ENCODE measurements around the gene FCHSD2. TPM values are rescaled to one million over a fixed set of nuclear protein-coding genes. Genes with fewer than 3 reads are reported as not detected.

FCHSD2 gene
- total RNA-seq, 1 experiment from 2014 or later = 7.1 TPM

DNA sequence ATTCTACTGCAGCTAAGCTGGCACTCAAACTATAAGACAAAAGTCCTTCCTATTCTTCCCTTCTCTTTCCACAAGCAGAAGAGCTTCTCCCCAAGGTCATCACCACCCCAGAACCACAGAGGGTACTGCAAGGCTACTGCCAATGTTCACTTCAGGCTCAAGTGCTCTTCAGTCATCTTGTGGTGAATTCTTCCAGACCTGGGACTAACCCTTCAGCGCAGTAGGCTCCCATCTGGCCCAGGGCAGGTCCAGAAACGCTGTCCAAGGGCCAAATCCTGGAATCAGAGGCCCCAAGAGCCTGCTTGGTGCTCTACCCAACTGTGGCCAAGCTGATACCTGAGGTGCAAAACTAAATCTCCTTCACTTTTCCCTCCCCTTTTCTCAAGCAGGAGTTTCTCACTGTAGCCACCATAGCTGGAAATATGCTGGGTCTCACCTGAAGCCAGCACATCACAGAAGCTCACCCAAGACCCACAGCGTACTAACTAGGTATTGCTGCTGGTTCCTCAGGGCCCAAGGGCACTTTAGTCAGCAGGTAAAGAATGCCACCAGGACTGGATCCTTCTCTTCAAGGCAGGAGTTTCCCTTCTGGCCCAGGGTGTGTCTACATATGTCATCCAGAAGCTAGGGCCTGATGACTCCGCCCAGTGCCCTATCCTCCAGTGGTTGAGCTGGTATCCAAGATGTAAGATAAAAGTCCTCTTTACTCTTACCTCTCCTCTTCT lies 27.8 kb downstream of the FCHSD2 start:
- no peak for ATAC-seq
- Histone ChIP-seq H3K27ac (ENCODE audit: low read length) (peak overlapping the region; percentile 25), H3K4me3 (ENCODE audit: low read length) (no peak overlapping the region), H2AFZ (ENCODE audit: low read length) (no peak overlapping the region), H3K9ac (ENCODE audit: low read length) (no peak overlapping the region), H3K4me2 (ENCODE audit: low read length) (peak overlapping the region; percentile 13), H3K4me1 (ENCODE audit: insufficient read depth, low read length) (peaks cover 15% of the 10 kb centered on the region), H3F3A (ENCODE audit: low read length, unreplicated experiment) (no peaks in the 10 kb centered on the region), H3K79me2 (ENCODE audit: low read length) (no peaks in the 10 kb centered on the region), H4K20me1 (ENCODE audit: low read length) (no peaks in the 10 kb centered on the region), H3K9me2 (replicated peaks; ENCODE audit: low read length) (no peaks in the 10 kb centered on the region), H3K27me3 (ENCODE audit: low read length) (no peaks in the 10 kb centered on the region), H3K9me3 (ENCODE audit: low read length) (peaks cover 18% of the 10 kb centered on the region), H3K36me3 (ENCODE audit: low read depth, low read length) (no peaks in the 10 kb centered on the region)
- intact Hi-C loops (cut with micrococcal nuclease) = no loop called here
- POLR2A ChIA-PET (ENCODE audit: unreplicated experiment) = no interaction called here
- DNase-seq = peak; percentile 88
- no TSS peak for BruUV-seq (replicated peaks)
- CTCF ChIA-PET = interaction anchor here (0.5 kb wide), 1 partner anchor 41 kb away, joined by 13 read pairs; no protein-coding TSS in a partner anchor
- TF ChIP-seq EZH2phosphoT487 (IDR thresholded peaks at IDR 0.05; ENCODE audit: borderline replicate concordance, low read length) = no peak
- TF ChIP-seq, protein P1, sequence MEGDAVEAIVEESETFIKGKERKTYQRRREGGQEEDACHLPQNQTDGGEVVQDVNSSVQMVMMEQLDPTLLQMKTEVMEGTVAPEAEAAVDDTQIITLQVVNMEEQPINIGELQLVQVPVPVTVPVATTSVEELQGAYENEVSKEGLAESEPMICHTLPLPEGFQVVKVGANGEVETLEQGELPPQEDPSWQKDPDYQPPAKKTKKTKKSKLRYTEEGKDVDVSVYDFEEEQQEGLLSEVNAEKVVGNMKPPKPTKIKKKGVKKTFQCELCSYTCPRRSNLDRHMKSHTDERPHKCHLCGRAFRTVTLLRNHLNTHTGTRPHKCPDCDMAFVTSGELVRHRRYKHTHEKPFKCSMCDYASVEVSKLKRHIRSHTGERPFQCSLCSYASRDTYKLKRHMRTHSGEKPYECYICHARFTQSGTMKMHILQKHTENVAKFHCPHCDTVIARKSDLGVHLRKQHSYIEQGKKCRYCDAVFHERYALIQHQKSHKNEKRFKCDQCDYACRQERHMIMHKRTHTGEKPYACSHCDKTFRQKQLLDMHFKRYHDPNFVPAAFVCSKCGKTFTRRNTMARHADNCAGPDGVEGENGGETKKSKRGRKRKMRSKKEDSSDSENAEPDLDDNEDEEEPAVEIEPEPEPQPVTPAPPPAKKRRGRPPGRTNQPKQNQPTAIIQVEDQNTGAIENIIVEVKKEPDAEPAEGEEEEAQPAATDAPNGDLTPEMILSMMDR (conservative IDR thresholded peaks at IDR 0.05; ENCODE audit: low read depth, low read length) = no peak
- TF ChIP-seq EZH2 (IDR thresholded peaks at IDR 0.05; ENCODE audit: low read length, unreplicated experiment) = no peak

DNA sequence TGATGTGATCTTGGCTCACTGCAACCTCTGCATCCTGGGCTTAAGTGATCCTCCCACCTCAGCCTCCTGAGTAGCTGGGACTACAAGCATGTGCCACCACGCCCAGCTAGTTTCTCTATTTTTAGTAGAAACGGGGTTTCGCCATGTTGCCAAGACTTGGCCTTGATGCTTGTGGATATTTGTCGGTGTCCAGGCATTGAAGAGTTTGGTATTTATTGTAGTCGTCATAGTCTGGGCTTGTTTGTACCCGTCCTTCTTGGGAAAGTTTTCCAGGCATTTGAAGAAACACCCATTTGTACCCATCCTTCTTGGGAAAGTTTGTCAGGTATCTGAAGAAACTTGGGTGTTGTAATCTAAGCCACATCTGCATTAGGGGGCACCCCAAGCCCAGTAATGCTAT lies 28.7 kb downstream of the FCHSD2 start:
- no peak for ATAC-seq
- H3K27ac ChIP-seq (ENCODE audit: low read length) = no peak overlapping the region
- no peak overlapping the region for H3K4me2 ChIP-seq (ENCODE audit: low read length)
- H3K4me3 ChIP-seq (ENCODE audit: low read length) = no peak overlapping the region
- intact Hi-C loops (cut with micrococcal nuclease) = no loop called here
- TF ChIP-seq EZH2 (IDR thresholded peaks at IDR 0.05; ENCODE audit: low read length, unreplicated experiment) (no peak), EZH2phosphoT487 (IDR thresholded peaks at IDR 0.05; ENCODE audit: borderline replicate concordance, low read length) (no peak)
- TF ChIP-seq, protein P1 (conservative IDR thresholded peaks at IDR 0.05; ENCODE audit: low read depth, low read length) = no peak
- H3K9me3 ChIP-seq (ENCODE audit: low read length) = peaks cover 18% of the 10 kb centered on the region
- no peaks in the 10 kb centered on the region for H4K20me1 ChIP-seq (ENCODE audit: low read length)
- BruUV-seq (replicated peaks) = no TSS peak
- H3K9me2 ChIP-seq (replicated peaks; ENCODE audit: low read length) = no peaks in the 10 kb centered on the region
- H2AFZ ChIP-seq (ENCODE audit: low read length) = no peak overlapping the region
- H3K4me1 ChIP-seq (ENCODE audit: insufficient read depth, low read length) = peaks cover 15% of the 10 kb centered on the region
- H3F3A ChIP-seq (ENCODE audit: low read length, unreplicated experiment) = no peaks in the 10 kb centered on the region
- no peaks in the 10 kb centered on the region for H3K79me2 ChIP-seq (ENCODE audit: low read length)
- H3K27me3 ChIP-seq (ENCODE audit: low read length) = no peaks in the 10 kb centered on the region
- ChIA-PET POLR2A (ENCODE audit: unreplicated experiment) (no interaction called here), CTCF (no interaction called here)
- H3K36me3 ChIP-seq (ENCODE audit: low read depth, low read length) = no peaks in the 10 kb centered on the region
- no peak for DNase-seq
- H3K9ac ChIP-seq (ENCODE audit: low read length) = no peak overlapping the region

DNA sequence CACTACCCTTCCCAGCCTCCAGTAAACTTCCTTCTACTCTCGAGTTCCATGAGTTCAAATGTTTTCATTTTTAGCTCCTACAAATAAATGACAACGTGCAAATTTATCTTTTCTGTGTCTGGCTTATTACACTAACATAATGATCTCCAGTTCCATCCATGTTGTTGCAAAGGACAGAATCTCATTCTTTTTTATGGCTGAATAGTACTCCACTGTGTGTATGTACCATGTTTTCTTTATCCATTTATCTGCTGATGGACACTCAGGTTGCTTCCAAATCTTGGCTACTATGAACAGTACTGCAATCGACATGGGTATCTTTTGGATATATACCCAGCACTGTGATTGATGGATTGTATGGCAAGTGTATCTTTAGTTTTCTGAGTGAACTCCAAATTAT lies 34.5 kb downstream of the FCHSD2 start:
- no peak overlapping the region for H2AFZ ChIP-seq (ENCODE audit: low read length)
- ChIA-PET CTCF (no interaction called here), POLR2A (ENCODE audit: unreplicated experiment) (no interaction called here)
- no peaks in the 10 kb centered on the region for H3K4me1 ChIP-seq (ENCODE audit: insufficient read depth, low read length)
- no peaks in the 10 kb centered on the region for H4K20me1 ChIP-seq (ENCODE audit: low read length)
- H3K27ac ChIP-seq (ENCODE audit: low read length) = no peak overlapping the region
- H3K4me2 ChIP-seq (ENCODE audit: low read length) = no peak overlapping the region
- H3K4me3 ChIP-seq (ENCODE audit: low read length) = no peak overlapping the region
- H3K79me2 ChIP-seq (ENCODE audit: low read length) = no peaks in the 10 kb centered on the region
- H3K9ac ChIP-seq (ENCODE audit: low read length) = no peak overlapping the region
- no peaks in the 10 kb centered on the region for H3F3A ChIP-seq (ENCODE audit: low read length, unreplicated experiment)
- no TSS peak for BruUV-seq (replicated peaks)
- H3K9me3 ChIP-seq (ENCODE audit: low read length) = peaks cover 18% of the 10 kb centered on the region
- intact Hi-C loops (cut with micrococcal nuclease) = no loop called here
- TF ChIP-seq, protein P1 (conservative IDR thresholded peaks at IDR 0.05; ENCODE audit: low read depth, low read length) = no peak
- no peak for TF ChIP-seq EZH2phosphoT487 (IDR thresholded peaks at IDR 0.05; ENCODE audit: borderline replicate concordance, low read length)
- H3K27me3 ChIP-seq (ENCODE audit: low read length) = no peaks in the 10 kb centered on the region
- ATAC-seq = no peak
- H3K36me3 ChIP-seq (ENCODE audit: low read depth, low read length) = no peaks in the 10 kb centered on the region
- H3K9me2 ChIP-seq (replicated peaks; ENCODE audit: low read length) = no peaks in the 10 kb centered on the region
- DNase-seq = no peak
